ENCODE data around the gene POLD4. TPM values are rescaled to one million over a fixed set of nuclear protein-coding genes. Genes with fewer than 3 reads are reported as not detected.

Gene POLD4
- total and polyA plus RNA-seq, 2 of the 13 experiments (the other 11 are each of a cell fraction or from before 2014, with no cell fraction given), result 10.5 to 27.4 TPM

GRCh38 chr11:67354075-67355022 is 1.0 kb upstream of the POLD4 start (continued):
- TF ChIP-seq ZNF609 (CRISPR knock-in tag; IDR thresholded peaks at IDR 0.05; ENCODE audit: borderline replicate concordance) (peak; percentile 21; the same call in 1 of the 2 replicates), HNF4A (CRISPR knock-in tag; IDR thresholded peaks at IDR 0.05) (peak; percentile 87), HDAC2 (CRISPR knock-in tag; IDR thresholded peaks at IDR 0.05) (peak; percentile 77), ZNF232 (CRISPR knock-in tag; IDR thresholded peaks at IDR 0.05; ENCODE audit: borderline replicate concordance) (no peak), MTF1 (CRISPR knock-in tag; IDR thresholded peaks at IDR 0.05) (no peak), PRDM4 (CRISPR knock-in tag; IDR thresholded peaks at IDR 0.05; ENCODE audit: borderline replicate concordance) (no peak), SOX13 (IDR thresholded peaks at IDR 0.05) (no peak), SOX13 (CRISPR knock-in tag; conservative IDR thresholded peaks at IDR 0.05 in 1 of 2, IDR thresholded peaks at IDR 0.05 in 1 of 2) (peak in 1 of 2 experiments; percentile 82; a peak in 2 of 4 replicates), ZNF207 (IDR thresholded peaks at IDR 0.05; ENCODE audit: borderline replicate concordance) (no peak), KLF11 (CRISPR knock-in tag; IDR thresholded peaks at IDR 0.05) (peak; percentile 37; the same call in 1 of the 2 replicates), SMAD3 (CRISPR knock-in tag; IDR thresholded peaks at IDR 0.05) (0 out of 2 replicates have a peak, but pooled peaks have one; percentile 75), ZNF761 (CRISPR knock-in tag; conservative IDR thresholded peaks at IDR 0.05) (0 out of 2 replicates have a peak, but pooled peaks have one; percentile 41), SRSF9 (IDR thresholded peaks at IDR 0.05; ENCODE audit: borderline replicate concordance, insufficient read depth, low read depth, low read length, poor library complexity, severe bottlenecking) (no peak), NR2C2 (CRISPR knock-in tag; IDR thresholded peaks at IDR 0.05; ENCODE audit: borderline replicate concordance) (peak; percentile 86), GTF3A (CRISPR knock-in tag; conservative IDR thresholded peaks at IDR 0.05) (no peak), E2F2 (CRISPR knock-in tag; IDR thresholded peaks at IDR 0.05; ENCODE audit: borderline replicate concordance) (no peak), ZNF770 (CRISPR knock-in tag; IDR thresholded peaks at IDR 0.05) (peak; percentile 54; the same call in 1 of the 2 replicates)
